HUDEP-2 (cell line): ENCODE data around the gene PLS3.
A peak's percentile ranks its signal among the peaks of the same experiment; 100 is the strongest.

Experiments
- DNase-seq, 76 experiments: peaks; one replicate each; lab custom pipeline; 2025; ENCODE audit not compliant: unreplicated experiment in 76 of 76; lab: John Stamatoyannopoulos, UW

Gene PLS3

DNA sequence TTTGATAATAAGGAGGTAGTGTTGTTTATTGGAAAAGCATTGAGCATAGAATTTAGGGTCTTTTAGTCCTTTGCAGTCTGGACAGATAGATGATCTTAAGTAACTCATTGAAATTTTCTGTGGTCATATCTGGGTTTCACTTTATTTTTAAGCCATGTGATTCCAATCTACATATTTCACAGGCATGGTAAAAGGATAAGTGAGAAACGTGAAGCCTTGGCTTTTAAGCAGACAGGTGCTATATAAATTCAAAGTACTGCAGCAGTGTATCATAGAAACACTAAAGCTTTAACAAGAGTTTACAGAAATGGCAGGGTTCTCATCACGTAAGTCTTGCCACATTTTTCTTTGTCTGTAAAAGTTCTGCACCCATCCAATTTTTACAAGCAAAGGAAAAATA, 4.9 kb downstream of the PLS3 start:
- no peak for DNase-seq

DNA sequence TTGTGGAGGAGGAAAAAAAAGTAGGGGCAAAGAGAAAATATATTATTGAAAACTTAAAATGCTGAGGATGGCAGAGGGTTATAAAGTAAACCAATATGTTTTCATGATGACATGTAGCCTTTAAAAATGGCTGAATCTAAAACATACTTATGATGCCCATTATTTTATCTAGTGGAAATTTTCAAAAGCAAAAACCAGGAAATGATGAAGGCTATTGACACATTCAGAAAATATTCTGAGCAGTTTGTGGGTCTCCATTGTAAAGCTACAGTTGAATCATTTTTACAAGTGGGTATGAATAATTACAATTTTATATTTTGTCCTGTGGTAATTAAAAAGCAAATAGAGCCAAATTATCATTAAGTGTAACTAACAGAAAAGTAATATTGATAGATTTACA, 10.7 kb downstream of the PLS3 start:
- no peak for DNase-seq

GRCh38 chrX:115573185-115573584, 12.2 kb downstream of the PLS3 start:
- DNase-seq = no peak

DNA sequence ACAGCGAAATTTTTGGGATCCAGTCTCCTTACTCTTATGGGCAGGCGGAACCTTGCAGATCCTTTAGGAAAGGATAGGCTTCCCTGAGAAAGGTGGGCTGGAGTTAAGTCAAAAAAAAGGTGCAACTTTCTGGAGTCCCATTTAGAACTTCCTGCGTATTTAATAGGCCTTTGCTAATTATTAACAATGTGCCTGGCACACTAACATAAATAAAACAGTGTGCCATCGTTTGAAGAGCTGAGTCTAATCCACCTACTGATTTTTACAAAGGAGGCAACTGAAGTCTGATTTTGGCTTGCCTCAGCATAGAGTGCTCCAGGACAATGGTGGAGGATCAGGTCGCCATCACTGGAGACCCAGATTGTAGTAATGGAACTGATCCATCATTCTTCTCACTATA, 15.7 kb downstream of the PLS3 start:
- no peak for DNase-seq

GRCh38 chrX:115579327-115579726, 18.4 kb downstream of the PLS3 start:
- DNase-seq = no peak

GRCh38 chrX:115579786-115580294, 18.9 kb downstream of the PLS3 start:
- DNase-seq = no peak

- DNase-seq = no peak
Measured at GRCh38 chrX:115581759-115582615, 21.0 kb downstream of the PLS3 start.

DNA sequence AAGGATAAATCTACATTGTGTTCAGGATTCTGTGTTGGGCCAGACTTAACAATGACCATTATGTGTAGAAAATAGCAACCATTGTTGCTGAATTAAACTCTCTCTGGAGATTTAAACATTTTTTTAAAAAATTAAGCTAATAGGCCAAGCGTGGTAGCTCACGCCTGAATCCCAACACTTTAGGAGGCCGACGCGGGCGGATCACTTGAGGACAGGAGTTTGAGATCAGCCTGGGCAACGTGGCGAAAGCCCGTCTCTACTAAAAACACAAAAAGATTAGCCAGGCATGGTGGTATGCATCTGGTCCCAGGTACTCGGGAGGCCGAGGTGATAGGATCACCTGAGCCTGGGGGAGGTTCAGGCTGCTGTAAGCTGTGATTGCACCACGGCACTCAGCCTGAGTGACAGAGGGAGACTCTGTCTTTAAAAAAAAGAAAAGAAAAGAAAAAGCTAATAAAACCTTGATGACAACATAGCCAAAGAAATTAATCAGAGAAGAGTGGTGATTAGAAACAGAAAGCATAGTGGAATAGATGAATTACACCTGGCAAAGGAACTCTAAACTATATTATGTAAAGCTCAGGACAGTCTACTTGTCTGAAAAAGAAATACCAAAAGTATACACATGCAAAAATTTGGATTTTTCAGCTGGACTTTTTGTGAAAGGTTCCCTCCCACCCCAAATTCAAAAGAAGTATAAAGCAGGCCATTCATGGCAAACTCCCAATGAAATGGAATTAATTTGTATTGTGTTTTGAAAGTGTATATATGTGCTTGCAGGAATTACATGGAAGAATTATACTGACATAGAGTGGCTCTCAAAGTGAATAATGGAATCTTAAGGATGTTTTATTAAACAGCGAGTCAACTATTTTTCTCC, 21.9 kb downstream of the PLS3 start:
- no peak for DNase-seq

GRCh38 chrX:115583496-115584004, 22.6 kb downstream of the PLS3 start:
- DNase-seq = no peak

DNA sequence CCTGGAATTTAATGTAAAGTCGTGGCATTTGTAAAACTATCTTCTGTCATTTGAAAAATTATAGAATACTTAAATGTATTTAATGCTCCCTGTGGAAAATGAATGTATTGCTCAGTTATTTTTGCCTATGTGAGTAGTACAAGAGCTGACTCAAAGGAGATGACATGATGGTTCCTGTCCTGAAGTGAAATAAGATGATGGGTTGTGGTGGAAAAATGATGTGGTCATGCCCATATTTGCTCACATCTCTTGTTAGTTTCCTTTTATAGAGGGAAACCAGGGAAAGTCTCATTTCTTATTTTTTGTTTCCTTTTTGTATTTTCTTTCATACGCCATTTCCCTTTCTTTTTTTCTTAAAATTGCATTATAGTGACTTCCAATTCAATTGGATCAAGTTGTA, 23.7 kb downstream of the PLS3 start:
- no peak for DNase-seq

- DNase-seq = no peak
Measured at GRCh38 chrX:115588179-115588578, 27.2 kb downstream of the PLS3 start.

DNA sequence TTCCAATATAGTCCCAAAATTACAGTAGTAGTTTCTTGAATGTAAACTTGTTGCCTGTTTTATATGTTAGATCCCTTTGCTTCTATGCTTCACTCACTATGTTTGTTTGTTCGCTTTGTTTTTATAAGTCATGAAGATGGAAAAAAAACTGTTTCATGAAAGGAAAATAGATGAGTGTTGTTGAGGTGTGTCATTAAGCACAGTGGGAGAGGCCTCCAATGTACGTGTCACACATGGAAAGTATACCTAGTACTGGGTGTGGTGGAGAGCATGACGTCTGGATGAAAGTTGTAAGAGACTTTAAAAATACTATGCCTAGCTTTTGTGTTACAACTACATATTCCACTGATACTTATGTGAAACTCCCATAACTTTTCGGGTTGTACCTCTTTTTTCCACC, 28.4 kb downstream of the PLS3 start:
- DNase-seq = no peak

DNA sequence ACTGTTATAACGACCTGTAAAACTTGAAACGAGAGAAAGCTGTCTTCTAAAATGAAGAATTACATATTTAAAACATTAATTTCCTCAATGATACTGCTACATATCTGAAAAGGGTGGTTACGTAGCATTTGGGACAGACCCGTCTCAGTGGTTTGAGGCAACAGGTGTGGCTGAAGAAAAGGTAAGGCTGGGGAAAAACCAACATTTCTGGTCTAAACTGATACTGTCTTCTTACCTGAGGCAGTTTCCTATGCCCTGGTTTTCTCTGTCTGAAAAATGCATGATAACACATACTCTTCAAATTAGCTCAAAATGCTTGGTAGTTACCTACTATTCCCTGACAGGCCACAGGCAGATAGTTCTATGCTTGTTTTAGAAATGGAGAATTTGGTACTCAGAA, 30.4 kb downstream of the PLS3 start:
- no peak for DNase-seq

DNA sequence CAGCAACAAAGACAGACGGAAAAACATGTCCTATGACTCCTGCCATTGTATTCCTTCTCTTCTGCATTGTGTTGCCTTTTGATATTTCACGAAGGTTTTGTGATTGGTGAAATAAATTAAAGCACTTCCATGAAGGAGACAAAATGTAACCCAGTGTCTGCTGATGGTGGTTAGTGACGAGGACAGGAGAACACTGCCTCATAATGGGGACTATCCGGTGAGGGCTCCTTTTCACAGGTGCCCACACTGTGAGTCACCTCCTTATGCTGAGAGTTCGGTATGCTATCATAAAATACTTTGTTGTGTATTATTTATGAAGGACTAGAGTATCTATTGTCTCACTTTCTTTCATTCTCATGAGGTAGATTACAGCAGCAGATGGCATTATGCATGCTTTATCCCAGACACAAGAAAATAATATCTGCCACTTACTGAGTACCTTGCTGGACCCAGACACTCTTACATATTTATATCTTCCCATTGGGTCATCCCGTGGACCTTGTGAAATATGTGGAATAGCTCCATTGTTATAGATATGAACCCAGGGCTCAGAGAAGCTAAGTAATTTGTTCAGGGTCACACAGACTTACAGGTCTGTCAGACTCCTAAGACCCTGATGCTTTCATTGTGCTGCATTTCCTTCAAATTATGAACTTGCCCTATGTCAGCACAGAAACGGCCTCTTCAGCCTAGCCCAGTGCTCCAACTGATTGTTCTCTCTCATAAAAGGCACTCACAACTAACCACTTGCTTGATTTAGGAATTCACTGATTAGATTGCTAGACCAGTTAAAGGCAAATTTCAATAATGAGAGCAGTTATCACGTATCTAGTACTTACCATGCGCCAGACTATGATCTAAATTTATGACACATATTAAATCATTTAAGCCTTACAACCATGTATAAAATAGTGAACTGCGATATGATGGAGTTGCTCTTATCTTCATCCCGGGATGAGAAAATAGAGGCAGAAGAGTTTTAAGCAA, 31.2 kb downstream of the PLS3 start:
- DNase-seq = no peak

- DNase-seq = no peak
Measured at GRCh38 chrX:115592997-115593734, 32.2 kb downstream of the PLS3 start.

DNA sequence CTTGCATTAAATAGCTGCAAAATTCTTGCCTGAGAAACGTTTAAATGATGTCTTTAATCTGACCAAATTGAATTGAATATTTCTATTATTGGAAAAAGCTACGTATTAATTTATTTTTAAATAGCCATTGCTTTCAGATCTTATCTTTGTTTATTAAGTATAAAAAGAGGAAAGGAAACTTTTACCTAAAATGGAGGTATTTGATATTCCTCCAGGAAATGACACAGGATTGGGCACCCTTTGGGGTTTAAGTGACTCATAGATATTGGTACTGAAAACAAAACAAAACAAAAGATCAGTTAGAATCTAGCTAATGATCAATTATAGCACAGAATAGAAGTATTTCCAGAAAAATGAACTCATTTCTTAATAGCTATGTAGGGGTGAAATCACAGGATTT, 34.1 kb downstream of the PLS3 start:
- no peak for DNase-seq

DNA sequence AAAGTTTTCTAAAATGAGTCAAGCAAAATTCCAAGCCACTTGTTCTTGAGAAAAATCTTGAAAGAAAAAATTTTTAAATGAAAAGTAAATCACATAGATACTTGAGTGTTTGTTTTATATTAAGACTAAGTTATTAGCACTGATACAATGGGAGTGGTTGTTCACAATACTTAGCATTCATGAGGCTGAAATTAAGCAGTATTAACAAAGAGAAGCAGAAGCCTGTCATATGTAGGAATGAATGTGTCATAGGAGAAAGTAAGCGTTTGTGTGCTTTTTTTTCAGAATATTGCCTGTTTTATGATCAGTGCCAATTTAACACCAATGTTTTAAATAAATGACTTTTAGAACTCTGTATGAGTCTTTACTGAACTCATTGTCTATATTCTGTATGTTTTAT, 37.6 kb downstream of the PLS3 start:
- no peak for DNase-seq

DNA sequence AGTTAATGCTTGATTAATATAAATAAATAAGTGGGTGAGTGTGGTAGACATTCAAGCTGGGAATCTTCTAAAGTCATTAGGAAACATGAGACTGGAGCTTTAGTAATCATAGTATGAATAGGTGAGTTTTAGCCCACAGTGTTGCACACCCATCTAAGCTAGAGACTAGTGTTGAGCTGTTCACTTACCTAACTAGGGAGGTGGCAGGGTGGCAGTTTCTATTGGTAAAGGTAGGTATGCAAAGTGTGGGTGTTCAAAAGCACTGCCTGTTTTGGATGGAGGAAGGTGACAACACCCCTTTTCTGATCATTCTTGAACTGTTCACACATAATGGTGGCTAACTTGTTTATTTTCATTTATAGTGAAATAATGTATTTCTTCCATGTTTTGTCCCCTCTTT, 41.3 kb downstream of the PLS3 start:
- DNase-seq = no peak

DNA sequence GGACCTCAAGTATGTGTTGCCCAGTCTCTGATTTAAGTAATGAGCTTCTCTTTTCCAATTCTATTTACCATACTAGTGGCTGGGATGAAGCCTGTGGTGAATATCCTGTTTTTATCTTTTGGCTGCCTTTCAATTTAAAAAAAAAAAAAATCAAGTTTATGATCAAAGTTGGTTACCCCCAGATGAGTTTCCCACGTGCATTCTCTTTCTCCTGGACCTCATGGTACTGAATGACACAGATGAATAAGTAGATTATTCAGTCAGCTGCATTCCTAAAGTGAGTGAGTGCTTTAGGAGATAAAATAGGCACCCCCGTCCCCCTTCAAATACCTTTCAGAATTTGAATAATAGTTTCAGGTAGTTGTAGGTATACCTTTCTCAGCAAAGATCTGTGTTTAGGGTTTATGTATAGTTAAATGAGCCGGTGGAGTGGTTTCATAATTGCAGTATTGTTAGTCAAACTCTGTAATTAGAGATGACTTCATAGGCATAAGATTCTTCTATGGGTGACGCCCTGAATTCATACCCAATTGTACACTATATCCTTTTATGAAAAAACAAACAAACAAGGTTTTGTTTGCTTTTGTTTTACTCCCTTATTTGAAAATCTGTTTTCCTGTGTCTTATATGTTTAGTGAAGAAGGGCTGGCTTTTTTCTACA, 41.9 kb downstream of the PLS3 start:
- peak in 1 of 76 experiments; percentile 0 for DNase-seq
